Testis (tissue), 3 donors: ENCODE measurements around the gene TIMM8A. TPM values are rescaled to one million over a fixed set of nuclear protein-coding genes. Genes with fewer than 3 reads are reported as not detected.

ENCODE experiments used
- DNase-seq: peaks from one replicate; pipeline ENCODE4 v3.0.0-alpha.2; 2019
- H3K27ac ChIP-seq, 2 donors: fragments of 200-600 bp; sonication (generic); one replicate each; pipeline ENCODE4 v1.5.1; 2019
- H3K27me3 ChIP-seq: fragments of 200-600 bp; sonication (generic); one replicate; pipeline ENCODE4 v1.5.1; 2019
- H3K36me3 ChIP-seq: fragments of 200-600 bp; sonication (generic); one replicate; pipeline ENCODE4 v1.5.1; 2017; ENCODE audit warnings: low read depth; ENCODE audit errors: missing control alignments
- H3K4me1 ChIP-seq: fragments of 200-600 bp; sonication (generic); one replicate; pipeline ENCODE4 v1.5.1; 2019
- H3K4me3 ChIP-seq, 2 donors: fragments of 200-600 bp; sonication (generic); one replicate each; pipeline ENCODE4 v1.5.1; 2017 to 2019
- H3K9me3 ChIP-seq: fragments of 200-600 bp; sonication (generic); one replicate; pipeline ENCODE4 v1.5.1; 2017
- CTCF ChIP-seq, 3 experiments: fragments of 450-650 bp in 2 of 3; fragments of 200-600 bp in 1 of 3; sonication (generic) in 1 of 3; IDR thresholded peaks; one replicate each; pipeline ENCODE4 v1.5.1; 2016 to 2019; ENCODE audit warnings: antibody characterized with exemption in 3 of 3, mild to moderate bottlenecking in 2 of 3, moderate library complexity in 1 of 3
- POLR2A ChIP-seq: fragments of 450-650 bp; IDR thresholded peaks from one replicate; pipeline ENCODE4 v1.6.1; 2017; ENCODE audit warnings: antibody characterized with exemption, mild to moderate bottlenecking, moderate library complexity
- whole genome bisulfite sequencing, 2 donors: methylation state at CpG; one replicate each; pipeline ENCODE4 v1.1.5; 2018; 5-methylcytosine and 5-hydroxymethylcytosine counted together
- intact Hi-C: fragments of 100-400 bp; cut with DNase I; formaldehyde crosslinking; loops from one replicate; pipeline ENCODE4 v1.15.1; 2023; ENCODE audit warnings: low total_unique reads
- polyA plus RNA-seq: library from polyadenylated mRNA; stranded (reverse); fragments of 350-450 nt; fragmentation: Illumina TruSeq; extraction: RNeasy Lipid Tissue Mini Kit (QIAGEN cat#74804); gene quantifications from one replicate; pipeline ENCODE4 v1.2.3, GENCODE V29; 2014; ENCODE audit warnings: low read depth, low replicate concordance; ENCODE audit not compliant: insufficient read depth
- total RNA-seq, 2 donors: library from RNA; depleted of rRNA; stranded (reverse); fragments of >200 nt; gene quantifications; one replicate each; pipeline ENCODE4 v1.2.3, GENCODE V29; 2016

Gene TIMM8A
- total and polyA plus RNA-seq, 3 donors from 2014 or later: 8.2 to 11.1 (median 9.3) TPM

GRCh38 chrX:101386542-101386885 lies 38.0 kb upstream of the TIMM8A start:
- Histone ChIP-seq H3K27ac (no peak overlapping the region), H3K4me3 (no peak overlapping the region), H3K4me1 (no peaks in the 10 kb centered on the region), H3K9me3 (no peaks in the 10 kb centered on the region), H3K36me3 (no peaks in the 10 kb centered on the region), H3K27me3 (no peaks in the 10 kb centered on the region)
- DNase-seq: no peak
- WGBS, 2 donors: 79 to 82% methylated on average over 5 to 6 of the region's 6 CpGs
- no peak for TF ChIP-seq CTCF (IDR thresholded peaks at IDR 0.05)
- no peak for TF ChIP-seq POLR2A
- intact Hi-C loops: no loop called here

GRCh38 chrX:101385795-101386541 lies 37.4 kb upstream of the TIMM8A start, which contains the start of gene BTK:
TSS of gene BTK (minus strand) at chrX:101386191. CDS start at chrX:101375284, 10,907 bp downstream.
- no peak for DNase-seq
- no peaks in the 10 kb centered on the region for H3K9me3 ChIP-seq
- H3K27me3 ChIP-seq: no peaks in the 10 kb centered on the region
- H3K36me3 ChIP-seq: no peaks in the 10 kb centered on the region
- intact Hi-C loops: no loop called here
- no peak within 1 kb of the TSS for H3K27ac ChIP-seq
- TF ChIP-seq POLR2A (no peak), CTCF (IDR thresholded peaks at IDR 0.05) (no peak)
- H3K4me3 ChIP-seq: no peak within 1 kb of the TSS
- 73 to 76% methylated on average over 9 of the region's 9 CpGs for WGBS, 2 donors
- H3K4me1 ChIP-seq: no peaks in the 10 kb centered on the region

GRCh38 chrX:101385026-101385684 lies 36.6 kb upstream of the TIMM8A start:
- WGBS, 2 donors: 66 to 94% methylated on average over 5 to 7 of the region's 7 CpGs
- Histone ChIP-seq H3K4me3 (no peak overlapping the region), H3K36me3 (no peaks in the 10 kb centered on the region), H3K27me3 (no peaks in the 10 kb centered on the region), H3K9me3 (no peaks in the 10 kb centered on the region), H3K4me1 (no peaks in the 10 kb centered on the region), H3K27ac (no peak overlapping the region)
- TF ChIP-seq POLR2A: no peak
- TF ChIP-seq CTCF (IDR thresholded peaks at IDR 0.05): no peak
- no peak for DNase-seq
- intact Hi-C loops: no loop called here

- Histone ChIP-seq H3K36me3 (no peaks in the 10 kb centered on the region), H3K4me3 (no peak overlapping the region), H3K4me1 (no peaks in the 10 kb centered on the region), H3K27ac (no peak overlapping the region), H3K27me3 (no peaks in the 10 kb centered on the region), H3K9me3 (no peaks in the 10 kb centered on the region)
- WGBS, 2 donors: 66 to 77% methylated on average over 4 of the region's 4 CpGs
- intact Hi-C loops: no loop called here
- DNase-seq: no peak
- TF ChIP-seq POLR2A (no peak), CTCF (IDR thresholded peaks at IDR 0.05) (no peak)
Measured at GRCh38 chrX:101383679-101384205, 35.2 kb upstream of the TIMM8A start.
